ENCODE measurements around the gene MEG3.

MEG3 gene

DNA sequence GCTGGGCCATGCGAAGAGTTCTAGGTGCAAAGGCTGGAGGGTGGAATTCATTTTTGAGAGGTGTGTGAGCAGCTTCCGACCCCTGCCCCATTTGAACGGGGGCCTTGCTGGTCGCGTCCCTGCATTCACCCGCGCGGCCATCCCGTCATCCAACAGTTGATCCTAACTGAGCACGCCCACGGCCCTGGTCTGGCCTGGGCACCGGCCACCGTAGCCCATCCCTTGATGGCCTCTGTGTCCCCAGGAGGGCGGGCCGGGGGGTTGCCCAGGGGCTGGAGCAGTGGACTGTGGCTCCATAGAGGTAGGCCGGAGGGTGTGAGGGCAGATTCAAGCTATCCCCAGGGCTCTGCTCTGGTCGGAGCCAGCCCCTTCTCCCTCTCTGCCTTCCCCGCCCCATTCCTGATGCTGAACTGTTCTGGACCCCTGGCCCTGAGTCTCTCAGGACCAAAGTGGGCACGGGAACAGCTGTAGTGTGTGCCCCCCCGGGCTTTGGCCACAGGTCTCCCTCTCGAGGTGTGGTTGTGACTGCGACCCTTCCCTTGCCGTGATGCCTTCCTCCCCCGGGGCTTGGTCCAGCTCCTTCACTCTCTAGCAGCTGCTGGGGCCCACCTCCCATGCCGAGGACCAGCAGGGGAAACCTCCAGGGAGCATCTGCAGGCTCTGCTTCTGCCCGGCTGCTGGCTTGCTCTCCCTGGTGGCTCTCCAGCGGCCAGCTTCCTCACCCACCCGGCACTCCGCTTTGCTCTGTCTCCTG, 9.1 kb downstream of the MEG3 start:
- no peak for DNase-seq

DNA sequence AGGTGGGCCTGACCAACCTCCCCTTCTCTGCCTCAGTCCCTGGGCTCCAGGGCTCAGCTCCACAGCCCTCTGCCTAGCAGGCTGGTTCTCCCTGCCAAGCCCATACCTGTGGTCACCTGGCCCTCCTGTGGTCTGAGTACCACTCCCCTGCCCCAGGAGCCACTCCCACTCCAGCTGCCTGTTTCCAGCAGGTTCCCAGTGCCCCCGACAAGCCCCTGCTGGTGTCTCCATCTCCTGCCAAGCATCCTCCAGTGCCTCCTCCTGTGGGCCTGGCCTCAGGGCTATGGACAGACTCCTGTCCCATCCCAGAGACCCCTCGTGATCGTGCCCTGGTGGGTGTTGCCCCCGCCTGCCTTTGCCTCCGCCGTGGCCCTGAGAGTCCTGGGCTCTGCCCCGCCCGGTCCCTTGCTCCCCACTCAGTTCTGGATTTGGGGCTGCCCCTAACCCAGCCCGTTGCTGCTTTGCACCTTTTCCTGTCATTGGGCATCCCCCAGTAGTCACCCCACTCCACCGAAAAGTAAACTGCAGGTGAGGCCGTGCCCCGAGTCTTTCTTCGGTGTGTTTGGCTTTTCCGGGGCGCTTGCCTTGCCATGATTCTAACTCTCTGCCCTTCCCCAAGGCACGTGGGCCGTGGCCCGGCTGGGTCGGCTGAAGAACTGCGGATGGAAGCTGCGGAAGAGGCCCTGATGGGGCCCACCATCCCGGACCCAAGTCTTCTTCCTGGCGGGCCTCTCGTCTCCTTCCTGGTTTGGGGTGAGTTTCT, 9.8 kb downstream of the MEG3 start:
- no peak for DNase-seq

DNA sequence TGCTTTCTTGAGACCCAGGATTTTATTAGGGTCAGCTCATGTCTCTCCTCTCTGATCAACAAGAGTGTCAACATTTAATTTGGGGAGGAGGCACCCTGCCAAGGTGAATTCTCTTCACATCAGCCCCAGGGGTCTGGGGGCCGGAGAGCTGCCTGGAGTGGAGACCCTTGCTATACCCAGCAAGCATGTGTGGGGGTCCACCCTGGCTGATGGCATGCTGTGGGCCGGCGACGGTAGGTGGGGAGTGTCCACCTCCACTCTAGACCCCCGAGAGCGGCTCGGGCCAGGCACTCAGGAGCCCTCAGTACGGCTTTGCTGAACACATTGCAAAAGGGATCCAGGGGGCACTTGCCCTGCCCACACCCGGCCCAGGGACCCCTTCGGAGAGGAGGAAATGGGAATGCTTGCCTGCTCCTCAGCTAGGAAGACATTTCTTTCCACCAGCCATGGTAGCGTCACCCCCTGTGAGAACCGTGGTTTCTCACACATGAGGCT, 10.4 kb downstream of the MEG3 start:
- DNase-seq, result no peak

DNA sequence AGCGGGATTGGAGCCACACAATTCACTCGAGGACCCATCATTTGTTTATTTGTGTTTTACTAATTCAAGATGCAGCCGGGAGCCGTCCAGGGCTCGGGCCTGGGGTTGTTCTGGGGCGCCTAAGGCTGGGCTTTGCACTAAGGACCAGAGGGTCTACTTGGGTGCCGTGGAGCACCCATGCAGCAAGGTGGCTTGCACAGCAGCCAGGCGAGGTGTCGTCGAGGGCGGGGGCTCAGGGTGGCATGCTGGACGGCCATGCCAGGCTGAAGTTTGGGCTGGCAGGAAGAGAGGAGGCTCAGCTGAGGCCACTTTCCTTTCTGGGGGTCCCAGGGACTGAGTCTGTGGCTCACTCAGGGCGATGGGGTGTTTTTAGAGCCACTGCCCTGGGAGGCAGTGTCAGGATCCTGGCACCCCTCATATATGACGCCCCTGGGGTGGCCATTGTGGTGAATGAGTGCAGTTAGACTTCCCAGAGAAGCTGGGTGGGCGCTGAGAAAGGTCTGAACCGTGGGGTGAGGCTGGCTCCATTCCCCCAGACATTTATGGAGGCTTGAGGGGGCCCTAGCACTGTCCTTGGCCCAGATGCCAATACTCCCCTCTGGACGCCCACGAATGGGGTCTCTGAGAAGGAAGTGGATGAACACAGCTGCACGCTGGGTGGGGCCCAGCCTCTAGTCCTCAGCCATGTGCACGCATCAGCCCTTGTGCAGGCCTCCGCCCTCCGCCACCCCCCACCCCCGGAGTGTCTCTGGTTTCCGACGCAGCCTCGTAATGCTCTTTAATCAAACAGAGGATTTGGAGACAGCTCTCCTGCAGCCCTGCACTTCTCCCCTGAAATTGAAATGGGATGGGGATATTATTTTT, 11.3 kb downstream of the MEG3 start:
- no peak for DNase-seq

DNA sequence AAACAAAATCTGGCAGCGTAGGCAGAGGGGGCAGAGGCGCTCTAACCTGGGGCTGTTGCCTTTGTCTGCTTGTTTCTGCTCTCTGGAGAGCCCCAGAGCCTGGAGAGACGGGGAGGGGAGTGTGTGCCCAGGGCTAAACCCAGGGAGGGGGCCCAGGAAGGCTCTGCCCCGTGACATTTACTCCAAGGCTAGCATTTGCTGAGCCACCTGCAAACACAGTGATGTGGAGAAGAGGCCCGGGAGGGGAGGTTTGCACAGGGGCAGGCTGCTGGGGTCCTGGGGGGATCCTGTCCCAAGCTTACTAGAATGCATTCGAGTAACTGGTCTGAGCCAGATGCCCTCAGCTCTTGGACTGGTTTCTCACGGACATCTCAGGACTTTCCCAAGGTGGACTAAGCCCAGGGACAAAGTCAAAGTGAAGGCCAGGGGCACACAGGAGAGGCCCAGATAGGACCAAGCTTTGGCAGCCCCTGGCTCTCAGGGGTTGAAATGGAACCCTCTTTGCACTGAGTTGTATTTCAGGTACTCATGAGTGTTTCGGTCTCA, 12.0 kb downstream of the MEG3 start:
- no peak for DNase-seq

DNA sequence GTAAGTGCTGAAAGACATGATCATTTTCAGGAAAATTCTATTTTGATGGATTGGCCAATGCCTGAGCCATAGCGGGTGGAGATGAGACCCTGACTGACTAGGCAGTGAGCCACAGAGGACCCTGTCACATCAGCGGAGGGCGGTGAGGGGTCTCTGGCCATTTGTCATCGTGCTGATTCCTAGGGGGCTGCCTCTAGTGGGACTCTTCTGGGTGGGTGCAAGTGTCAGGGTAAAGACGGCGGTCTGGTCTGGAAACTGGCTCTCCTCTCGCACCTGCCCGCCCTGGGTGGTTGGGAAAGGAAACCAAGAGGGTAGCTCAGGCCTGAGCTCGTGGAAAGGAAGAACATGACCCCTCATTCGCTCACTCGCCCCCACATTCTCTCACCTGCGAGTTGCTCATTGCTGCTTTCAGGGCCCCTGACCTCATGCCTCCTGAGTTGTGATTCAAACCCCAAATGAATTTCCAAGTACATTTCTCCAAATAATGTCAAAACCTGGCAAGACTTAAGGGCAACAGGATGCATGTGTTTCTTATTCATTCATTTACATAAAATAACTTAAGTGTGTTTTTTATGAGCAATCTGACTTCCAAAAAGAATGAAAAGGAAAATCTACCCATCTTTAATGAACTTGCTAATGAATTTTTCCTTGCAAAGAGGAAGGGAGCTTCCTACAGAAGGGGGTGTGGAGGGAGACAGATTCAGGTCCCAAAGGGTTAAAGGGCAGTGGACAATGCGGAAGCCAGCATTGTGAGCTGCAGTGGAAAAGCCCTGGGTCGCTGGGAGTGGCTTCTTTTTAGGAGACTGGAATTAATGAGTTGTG, 12.8 kb downstream of the MEG3 start:
- DNase-seq, result no peak

DNA sequence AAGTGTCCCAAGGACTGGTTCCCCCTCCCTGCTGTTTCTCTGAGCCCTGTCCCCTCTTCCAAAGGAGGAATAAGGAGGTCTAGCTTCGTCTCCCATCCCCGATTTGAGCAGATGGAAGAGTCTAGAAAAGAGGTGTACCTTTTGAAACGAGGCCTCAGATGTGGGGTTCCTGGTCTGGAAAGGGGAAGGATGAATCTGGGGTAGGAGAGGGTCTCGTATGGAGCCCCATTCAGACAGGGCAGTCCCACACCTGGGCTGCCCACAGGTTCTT, 13.3 kb downstream of the MEG3 start:
- no peak for DNase-seq

DNA sequence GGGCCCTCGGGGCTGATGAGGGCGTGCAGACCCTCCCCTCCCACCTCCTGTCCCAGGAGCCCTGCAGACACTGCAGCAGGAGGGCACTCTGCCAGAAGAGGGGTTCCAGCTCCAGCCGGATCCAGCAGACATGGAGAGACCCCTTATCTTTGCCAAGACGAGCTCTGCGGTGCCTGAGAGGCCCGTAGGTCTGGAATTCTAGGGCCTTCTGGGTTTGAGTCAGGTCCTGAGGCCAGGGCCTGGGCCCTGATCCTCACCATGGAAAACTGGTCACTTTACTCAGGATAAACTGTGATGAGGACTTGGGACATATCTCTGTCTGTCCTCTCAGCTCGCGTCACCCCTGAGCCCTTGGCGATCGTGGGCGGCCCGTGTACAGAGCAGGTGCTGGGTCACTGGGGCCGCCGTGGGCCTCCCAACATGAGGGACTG, 13.8 kb downstream of the MEG3 start:
- no peak for DNase-seq

DNA sequence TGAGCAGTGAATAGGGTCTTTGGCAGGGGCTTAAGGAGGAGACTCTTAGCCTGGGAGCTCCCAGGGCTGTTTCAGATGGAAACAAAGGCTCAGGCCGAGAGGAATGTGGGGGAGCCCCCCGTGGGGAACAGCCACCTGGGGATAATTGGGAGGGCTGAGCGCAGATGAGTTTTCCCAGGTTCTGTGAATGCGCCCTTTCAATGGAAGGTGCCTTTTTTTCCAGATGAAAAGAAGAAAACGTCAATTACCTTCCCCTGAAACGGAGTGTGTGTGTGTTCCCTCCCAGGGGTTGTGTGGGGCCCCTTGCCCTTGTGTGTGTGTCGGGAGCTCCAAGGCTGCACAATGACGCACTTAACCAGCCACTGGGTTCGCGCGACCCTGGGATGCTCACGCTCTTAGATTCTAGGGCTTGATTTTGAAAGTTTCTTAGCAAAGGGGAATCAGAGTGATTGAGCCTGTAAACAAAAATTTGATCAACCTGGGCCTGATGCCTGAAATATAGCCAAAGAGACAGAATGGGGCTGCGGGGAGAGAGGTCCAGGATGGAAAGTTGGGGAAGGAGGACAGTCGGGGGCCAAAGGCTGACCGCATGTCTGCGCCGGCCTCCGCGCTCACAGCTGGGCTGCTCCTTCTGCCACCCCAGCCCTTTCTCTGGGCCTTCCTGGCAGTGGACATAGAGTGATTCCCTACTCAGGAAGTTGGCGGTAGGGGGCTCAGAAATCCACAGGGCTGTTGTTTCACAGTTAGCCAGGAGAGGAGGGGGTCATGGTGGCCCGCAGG, 14.6 kb downstream of the MEG3 start:
- no peak for DNase-seq

DNA sequence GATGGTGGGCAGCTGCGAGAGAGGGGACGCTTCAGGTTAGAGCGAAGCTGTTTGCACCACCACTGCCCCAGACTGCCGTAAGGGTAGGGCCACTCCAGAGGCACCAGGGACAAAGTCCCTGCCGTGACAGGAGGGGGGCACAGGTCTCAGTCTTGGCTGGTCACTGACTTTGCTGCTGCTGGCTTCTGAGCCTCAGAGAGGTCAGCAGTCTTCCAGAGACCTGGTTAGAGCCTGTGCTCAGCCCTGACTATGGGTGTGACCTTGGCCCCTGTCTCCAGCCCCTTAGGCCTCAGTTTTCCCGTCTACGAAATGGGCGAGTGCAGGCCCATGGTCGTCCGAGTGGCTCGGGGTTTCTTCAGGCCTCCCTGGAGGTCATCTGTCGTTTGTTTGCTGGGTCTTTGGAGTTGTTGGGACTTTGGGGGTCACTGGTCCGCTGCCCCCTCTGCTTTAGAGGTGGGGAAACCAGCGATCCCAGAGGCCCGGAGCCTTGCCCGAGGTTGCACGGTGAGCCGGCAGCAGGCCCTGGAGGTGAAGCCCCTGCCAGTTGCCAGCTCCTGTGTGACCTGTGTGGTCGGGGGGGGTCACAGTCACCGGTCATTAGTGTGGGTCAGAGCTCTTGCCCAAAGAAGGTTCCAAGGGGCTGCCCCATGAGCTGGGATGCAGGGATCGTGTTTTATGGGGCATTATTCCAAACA, 15.3 kb downstream of the MEG3 start:
- DNase-seq, result no peak

DNA sequence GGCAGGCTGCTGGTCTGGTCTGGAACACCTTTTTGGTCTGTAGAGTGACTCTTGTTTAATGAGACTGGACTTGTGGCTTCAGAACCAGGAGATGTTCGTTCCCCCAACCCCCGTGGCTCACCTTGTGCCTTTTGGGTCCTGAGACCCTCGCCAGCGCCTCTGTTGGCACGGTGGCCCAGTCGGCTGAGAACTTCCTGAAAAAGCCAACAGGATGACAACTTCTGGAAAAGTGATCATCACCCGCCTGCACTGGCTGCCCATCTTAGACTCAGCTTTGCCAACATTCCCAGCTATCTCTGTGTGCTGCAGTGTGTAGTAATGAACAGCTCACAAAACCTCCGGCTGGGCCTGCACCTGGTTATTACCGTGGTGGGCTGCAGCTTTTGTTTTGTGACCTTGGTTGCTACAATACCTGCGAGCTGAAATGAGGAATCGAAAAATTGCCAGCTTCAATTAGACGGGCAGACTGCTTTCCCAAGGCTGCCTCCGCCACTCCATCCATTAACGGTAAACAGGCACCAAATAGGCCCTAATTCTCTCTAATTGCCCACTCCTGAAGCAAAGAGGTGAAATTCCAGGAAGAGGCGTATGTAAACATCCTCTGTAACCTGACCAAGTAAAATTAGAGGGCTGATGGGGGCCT, 16.0 kb downstream of the MEG3 start:
- DNase-seq, result no peak

DNA sequence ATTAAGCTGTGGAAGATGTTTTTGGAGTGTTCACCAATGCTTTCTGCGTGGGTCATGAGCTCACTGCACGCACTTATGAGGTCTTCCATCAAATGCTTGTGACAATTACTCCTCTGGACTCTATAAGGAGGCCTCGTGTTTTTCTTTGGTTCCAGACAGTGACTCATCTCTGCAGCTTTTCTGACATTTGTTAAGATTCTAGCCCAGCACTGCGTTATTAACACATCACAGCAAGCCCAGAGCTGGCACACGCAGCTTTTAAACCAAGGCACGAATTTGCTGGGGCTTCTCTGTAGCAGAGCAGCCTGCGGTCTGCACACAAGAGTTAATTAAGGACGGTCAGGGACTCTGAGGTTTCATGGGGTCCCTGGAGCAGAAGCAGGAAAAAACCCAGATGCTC, 16.9 kb downstream of the MEG3 start:
- DNase-seq, result no peak

DNA sequence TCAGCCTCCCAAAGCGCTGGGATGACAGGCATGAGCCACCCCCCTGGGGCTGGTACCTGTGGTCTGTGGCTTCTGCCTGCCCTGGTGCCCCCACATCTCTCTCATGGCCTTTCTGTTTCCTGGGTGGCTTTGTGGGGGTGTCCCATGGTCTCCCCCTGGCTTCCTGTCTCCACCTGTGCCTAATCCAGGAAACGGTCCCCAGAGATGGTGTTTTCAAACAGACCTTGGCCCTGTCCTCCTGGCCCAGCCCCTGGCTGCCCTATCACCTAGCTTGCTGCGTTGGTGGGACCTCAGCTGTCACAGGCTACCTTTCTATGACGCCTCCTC, 18.1 kb downstream of the MEG3 start:
- DNase-seq, result no peak

DNA sequence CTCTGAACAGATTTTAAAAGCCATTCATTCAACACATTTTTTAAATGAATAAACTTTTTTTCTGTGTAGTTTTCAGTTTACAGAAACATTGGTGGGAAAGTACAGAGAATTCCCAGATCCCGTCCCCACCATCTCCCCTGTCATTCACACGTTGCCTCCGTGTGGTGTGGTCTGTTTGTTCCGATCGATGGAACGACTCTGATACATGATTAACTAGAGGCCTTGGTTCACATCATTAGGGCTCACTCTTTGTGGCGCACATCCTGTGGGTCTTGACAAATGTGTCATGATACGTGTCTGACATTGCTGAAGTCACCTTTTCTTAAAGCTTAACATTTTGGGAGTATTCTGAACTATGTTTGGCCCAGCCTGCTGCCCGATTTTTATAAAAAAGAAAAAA, 18.5 kb downstream of the MEG3 start:
- no peak for DNase-seq

DNA sequence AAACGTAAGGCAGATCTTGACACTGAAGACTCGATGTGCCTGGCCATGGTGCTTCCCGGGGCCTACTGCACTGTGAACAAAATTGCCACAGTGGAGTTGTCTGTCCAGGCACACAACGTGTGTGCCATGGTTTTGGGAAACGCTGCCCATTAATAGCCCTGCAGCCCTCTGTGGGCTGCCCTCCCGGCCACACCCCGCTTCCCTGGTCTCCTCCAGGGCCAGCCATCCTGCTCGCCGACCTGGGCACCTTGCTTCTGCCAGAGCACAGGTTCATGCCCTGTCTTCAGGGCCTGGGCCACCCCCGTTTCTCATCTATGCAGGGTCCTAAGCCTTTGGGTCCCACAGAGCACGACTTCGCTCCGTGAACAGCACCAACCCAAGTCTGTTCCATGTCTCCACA, 18.9 kb downstream of the MEG3 start:
- no peak for DNase-seq

DNA sequence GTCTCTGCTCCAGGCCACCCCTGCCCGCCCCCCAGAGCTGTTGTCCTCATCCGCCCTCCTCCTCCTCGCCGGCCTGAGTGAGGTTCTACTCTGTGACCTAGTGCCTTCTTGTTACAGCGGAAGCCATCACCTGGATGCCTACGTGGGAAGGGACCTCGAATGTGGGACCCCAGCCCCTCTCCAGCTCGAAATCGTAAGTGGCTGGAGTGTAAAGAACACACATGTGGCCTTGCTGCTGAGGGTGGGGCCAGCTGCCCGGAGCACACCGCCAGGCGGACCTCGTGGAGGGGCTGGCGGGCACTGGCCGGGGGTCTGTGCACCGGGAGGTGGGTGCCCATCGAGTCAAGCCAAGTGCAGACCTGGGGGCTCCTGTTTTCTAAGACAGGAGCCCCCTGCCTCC, 19.4 kb downstream of the MEG3 start:
- DNase-seq, result no peak

DNA sequence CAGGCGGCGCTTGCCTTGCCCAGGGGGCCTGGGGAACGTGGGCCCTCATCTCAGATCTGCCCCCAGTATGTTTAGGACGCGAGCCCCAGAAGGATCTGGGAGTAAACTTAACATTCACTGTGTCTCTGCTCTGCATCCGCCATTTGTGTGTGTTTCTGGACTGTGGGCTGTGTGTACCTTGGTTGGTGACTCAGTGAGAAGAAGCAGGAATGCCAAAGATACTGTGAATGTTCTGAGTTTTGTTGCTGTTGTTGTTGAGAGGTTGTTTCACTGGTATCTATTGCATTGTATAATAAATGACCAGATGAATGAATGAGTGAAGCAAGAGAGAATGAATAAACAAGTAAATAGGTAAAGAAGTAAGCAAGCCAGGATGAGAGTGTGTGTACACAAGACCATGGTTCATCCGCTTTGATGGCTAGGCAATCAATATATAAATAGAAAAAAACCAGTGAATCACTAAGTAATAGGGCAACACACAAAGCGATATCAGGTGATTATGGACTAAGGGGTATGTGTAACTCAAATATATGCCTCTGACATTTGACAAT, 20.5 kb downstream of the MEG3 start:
- DNase-seq, result no peak

DNA sequence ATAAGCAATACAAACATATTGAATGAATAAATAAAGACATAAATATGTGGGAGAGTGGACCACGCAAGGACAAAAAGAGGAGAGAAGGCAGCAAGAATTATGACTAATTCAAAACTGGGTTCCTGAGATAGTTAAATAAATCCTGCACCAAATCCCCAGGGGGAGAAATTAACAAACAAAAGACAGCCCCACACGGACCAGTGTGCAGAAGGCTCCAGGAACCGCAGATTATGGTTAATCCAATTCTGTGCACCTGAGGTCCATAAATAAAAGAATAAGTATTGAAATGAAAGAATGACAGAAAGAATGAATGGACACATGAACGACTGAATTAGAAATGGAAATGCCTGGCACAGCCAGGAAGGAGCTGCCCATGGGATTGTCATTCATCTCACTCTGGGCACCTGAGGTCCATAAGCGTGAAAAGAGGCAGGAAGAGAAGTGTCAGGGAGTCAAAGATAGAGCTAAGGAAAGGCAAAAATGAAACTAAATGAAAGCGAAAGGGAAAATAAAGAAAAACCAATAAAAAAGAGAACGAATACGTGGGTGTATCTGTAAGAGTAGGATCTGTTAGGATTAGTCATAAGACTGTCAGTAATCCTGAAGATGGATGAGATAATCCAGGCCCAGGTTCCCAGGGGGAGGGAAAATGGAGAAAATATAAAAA, 23.3 kb downstream of the MEG3 start:
- peak; percentile 5 for DNase-seq

DNA sequence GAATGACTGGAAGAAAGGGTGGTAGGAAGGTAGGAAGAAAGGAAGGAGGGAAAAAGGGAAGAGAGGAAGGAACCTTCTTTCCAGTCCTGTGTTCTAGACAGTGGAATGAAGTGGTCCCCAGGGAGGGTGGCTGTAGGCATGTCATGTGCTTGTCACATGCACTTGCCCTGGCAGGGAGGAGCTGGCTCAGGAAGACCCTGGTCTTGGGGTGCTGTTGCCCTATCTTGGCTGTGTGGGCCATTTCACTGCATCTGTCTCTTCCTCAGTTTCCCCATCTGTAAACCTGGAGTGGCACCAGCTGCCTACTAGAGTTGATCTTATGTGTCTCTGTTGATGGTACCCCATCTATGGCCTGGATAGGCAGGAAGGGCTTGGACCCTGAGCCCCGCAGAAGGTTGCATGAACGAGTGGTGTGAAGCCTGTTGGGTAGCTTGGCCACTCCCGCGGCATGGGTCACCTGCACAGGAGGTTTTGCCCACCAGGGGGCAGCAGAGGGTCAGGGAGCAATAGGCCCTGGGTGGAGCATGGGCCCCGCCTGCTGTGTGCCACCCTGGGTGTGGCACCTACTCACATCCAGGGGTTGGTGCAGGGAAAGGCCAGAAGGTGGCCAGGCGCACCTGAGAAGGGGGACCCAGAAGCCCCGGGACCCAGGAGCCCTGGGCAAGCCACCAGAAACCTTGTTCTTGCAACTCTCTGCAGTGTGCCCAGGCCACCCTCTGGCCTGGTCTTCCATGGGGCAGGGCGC, 25.1 kb downstream of the MEG3 start:
- DNase-seq, result peak; percentile 70
